GM21526 (cell line): ENCODE results near the gene LCN1.

ENCODE experiments used
- ATAC-seq: cut with Tn5 transposase; IDR thresholded peaks from one replicate; pipeline ENCODE4 v1.9.1; 2021; ENCODE audit warnings: moderate library complexity; ENCODE audit not compliant: unreplicated experiment, low FRiP score

LCN1 gene

DNA sequence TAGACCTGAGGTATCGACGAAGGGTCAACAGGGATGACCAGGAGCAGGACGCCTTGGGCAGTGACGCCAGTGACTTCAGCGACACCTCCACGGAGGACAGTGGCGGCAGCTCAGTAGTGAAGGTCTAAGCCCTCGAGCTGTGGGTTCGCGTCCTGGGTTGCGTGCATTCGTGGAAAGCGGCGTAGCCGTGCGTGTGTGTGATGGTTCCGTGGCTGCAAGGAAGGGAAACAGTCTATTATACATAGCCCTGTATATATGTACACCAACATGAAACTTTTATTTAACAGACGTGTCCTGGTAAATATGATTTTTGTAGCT is 33.3 kb upstream of the LCN1 start:
- ATAC-seq = no peak

GRCh38 chr9:135488527-135488926 is 32.7 kb upstream of the LCN1 start:
- ATAC-seq = no peak

GRCh38 chr9:135489188-135489906 is 31.9 kb upstream of the LCN1 start:
- ATAC-seq = no peak

- no peak for ATAC-seq
These were observed 30.9 kb upstream of the LCN1 start for GRCh38 chr9:135490166-135490870.

GRCh38 chr9:135490980-135491464 is 30.2 kb upstream of the LCN1 start:
- no peak for ATAC-seq

DNA sequence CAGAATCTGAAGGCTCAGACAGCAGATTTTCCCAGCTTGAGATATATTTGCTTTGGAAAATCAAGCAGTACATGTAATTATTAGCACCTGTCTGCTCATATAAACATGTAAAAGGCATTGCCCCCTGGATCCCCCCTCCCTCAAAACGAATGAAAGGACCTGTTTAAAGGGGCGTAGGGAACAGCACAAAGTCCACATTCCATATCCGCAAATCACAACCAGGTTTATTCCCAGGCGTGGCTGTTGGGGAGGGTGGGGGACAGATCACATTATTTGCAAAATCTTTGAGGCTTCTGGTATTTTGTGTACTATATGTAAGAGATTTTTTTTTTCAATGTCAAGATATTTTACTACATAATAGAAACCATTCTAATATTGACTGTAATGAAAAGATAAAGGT is 29.5 kb upstream of the LCN1 start:
- no peak for ATAC-seq

- ATAC-seq = no peak
These were observed 28.2 kb upstream of the LCN1 start for GRCh38 chr9:135492886-135493669.

DNA sequence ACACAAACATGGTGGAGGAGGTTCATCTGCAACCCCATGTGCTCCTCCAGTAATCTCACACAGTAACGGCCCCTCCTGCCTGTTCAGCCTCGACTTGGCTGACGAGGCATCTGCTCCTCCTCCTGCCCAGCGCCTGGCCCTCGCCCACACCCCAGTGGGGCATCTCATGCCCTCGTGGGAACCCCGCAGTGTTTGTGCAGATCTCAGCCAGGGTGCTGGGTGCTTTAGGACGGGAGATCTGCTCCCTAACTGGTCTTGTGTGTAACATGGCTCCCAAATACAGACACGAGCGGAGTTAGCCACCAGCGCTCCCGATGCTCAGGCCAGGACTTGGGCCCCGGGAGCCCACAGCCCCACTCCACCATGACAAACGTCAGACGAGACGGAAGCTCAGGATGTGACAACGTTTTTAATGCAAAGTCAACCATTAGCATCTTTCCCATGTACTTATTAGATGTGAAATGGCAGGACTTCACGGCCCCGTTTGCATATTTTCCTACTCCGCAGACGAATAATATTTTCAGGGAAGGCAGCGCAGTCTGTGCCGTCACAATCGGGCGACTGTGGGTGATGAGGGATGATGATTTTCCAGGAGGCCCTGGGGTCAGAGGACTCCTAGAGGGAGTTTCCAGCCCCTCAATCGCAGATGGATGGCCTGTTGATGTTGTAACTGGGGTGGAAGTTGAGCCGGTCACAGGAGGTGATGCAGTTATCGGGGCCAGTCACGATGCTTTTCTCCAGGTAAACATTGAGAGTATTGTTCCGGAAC is 26.3 kb upstream of the LCN1 start:
- ATAC-seq = no peak

- ATAC-seq = no peak
These were observed 22.7 kb upstream of the LCN1 start for GRCh38 chr9:135498381-135499126.

DNA sequence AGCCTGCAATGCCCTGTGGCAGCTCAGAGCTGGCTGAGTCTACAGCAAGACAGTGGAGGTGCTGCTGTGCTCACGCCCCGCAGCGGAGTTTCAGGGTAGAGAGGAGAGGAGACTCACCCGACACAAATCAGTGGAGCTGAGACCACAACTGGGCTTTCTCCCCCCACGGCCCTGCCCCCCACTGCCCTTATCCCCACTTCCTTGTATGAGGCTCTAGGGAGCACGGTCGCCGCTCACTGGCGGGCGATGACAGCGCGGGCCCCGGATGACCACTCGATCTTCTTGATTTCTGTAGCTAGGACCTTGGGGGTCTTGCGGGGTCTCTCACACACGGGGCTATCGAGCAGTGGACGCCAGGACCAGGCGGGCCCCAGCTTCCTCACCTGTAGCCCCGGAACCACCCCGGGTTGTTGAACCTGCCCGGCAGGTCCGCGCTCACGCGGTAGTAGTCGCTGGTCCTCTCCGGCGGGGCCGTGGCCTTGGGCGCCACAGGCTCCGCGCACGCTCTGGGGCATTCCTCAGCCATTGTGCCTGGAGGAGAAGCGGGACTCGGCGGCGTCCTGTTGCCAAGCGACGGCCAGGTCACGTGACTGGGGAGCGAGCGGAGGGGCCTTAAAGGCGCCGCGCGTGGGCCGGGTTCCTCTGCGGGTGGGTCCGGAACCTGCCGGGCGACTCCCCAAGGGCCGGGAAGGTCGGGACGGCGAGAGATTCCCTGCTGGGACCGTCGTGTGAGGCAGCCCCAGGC is 21.7 kb upstream of the LCN1 start:
- peak; percentile 46 for ATAC-seq

GRCh38 chr9:135500071-135500524 is 21.1 kb upstream of the LCN1 start:
- ATAC-seq = no peak

GRCh38 chr9:135500525-135501260 is 20.5 kb upstream of the LCN1 start, which contains the start of gene MRPS2:
Gene MRPS2, plus strand, starts transcription at chr9:135500682. Its CDS starts 29 bp downstream, at chr9:135500711.
- ATAC-seq = peak; percentile 82

GRCh38 chr9:135501261-135502167 is 19.7 kb upstream of the LCN1 start:
- no peak for ATAC-seq

DNA sequence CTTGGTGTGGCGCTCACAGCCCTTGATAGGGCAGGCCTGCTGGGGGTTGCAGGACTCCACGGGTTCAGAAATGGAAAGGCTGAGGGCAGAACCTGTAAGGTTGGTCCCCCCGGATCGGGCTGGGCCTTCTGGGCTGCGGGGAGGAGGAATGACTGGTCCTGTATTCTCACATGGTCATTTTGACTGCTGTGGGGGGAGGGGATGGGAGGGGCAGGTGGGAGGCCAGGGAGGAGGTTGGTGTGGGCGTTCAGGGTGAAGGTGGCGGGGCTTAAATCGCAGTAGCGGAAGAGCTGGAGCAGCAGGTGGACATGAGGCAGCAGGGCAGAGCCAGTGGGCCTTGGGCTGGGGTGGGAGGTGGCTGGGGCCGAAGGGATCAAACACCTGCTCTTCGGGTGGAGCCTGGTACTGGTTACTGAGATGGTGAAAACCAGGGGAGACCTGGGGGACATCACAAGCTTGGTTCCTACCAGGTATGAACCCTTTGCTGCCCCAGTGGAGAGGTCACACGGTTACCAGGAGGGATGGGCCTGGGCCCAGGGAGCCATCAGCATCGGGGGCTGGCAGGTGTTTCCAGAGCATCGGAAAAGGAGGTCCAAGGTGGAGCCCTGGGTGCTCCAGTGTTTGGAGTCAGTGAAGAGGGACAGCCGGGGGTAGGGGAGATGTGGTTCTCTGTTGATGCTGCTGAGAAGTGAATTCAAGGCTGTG is 18.9 kb upstream of the LCN1 start:
- no peak for ATAC-seq

GRCh38 chr9:135502873-135503321 is 18.3 kb upstream of the LCN1 start:
- no peak for ATAC-seq

- no peak for ATAC-seq
These were observed 17.6 kb upstream of the LCN1 start for GRCh38 chr9:135503371-135504261.
